Endodermal cell (in vitro differentiated cells): ENCODE results near the gene GALNT9. TPM values are rescaled to one million over a fixed set of nuclear protein-coding genes. Genes with fewer than 3 reads are reported as not detected.

Experiments
- DNase-seq: peaks from one replicate; pipeline ENCODE4 v3.0.0-alpha.2; 2017
- H3K27ac ChIP-seq: 2 replicates; pipeline ENCODE4 v1.5.1; 2013; ENCODE audit warnings: mild to moderate bottlenecking, low read depth, low read length, moderate library complexity
- H3K27me3 ChIP-seq: 2 replicates; pipeline ENCODE4 v1.6.1; 2013; ENCODE audit warnings: mild to moderate bottlenecking, low read length, moderate library complexity; ENCODE audit not compliant: insufficient read depth, control insufficient read depth, poor library complexity, severe bottlenecking
- H3K36me3 ChIP-seq: 2 replicates; pipeline ENCODE4 v1.7.0; 2013; ENCODE audit warnings: mild to moderate bottlenecking, low read length, moderate library complexity; ENCODE audit not compliant: control insufficient read depth, insufficient read depth
- H3K4me1 ChIP-seq: one replicate; pipeline ENCODE4 v1.7.0; 2013; ENCODE audit warnings: low read length; ENCODE audit not compliant: control insufficient read depth, insufficient read depth
- H3K4me3 ChIP-seq: 2 replicates; pipeline ENCODE4 v1.5.1; 2013; ENCODE audit warnings: mild to moderate bottlenecking, low read length, moderate library complexity
- H3K9ac ChIP-seq: 2 replicates; pipeline ENCODE4 v1.6.1; 2013; ENCODE audit warnings: mild to moderate bottlenecking, low read length, moderate library complexity; ENCODE audit not compliant: poor library complexity, severe bottlenecking; ENCODE audit errors: extremely low read depth
- H3K9me3 ChIP-seq: 2 replicates; pipeline ENCODE4 v1.6.1; 2013; ENCODE audit warnings: mild to moderate bottlenecking, low read length, moderate library complexity; ENCODE audit not compliant: control insufficient read depth
- H3K27ac Mint-ChIP-seq: 2 replicates; pipeline ENCODE4 v1.8.0; 2020; ENCODE audit warnings: mixed read lengths
- H3K27me3 Mint-ChIP-seq: 2 replicates; pipeline ENCODE4 v1.8.0; 2021; ENCODE audit warnings: mild to moderate bottlenecking, mixed read lengths; ENCODE audit not compliant: insufficient read depth
- H3K36me3 Mint-ChIP-seq: 2 replicates; pipeline ENCODE4 v1.8.0; 2020; ENCODE audit warnings: low read depth, mixed read lengths
- H3K4me1 Mint-ChIP-seq: 2 replicates; pipeline ENCODE4 v1.8.0; 2020; ENCODE audit warnings: mixed read lengths
- H3K4me3 Mint-ChIP-seq: 2 replicates; pipeline ENCODE4 v1.8.0; 2020; ENCODE audit warnings: mild to moderate bottlenecking, moderate library complexity, mixed read lengths
- H3K9me3 Mint-ChIP-seq: 2 replicates; pipeline ENCODE4 v1.8.0; 2020; ENCODE audit warnings: mild to moderate bottlenecking, mixed read lengths
- CTCF ChIP-seq: fragments of 200-600 bp; sonication (generic); conservative IDR thresholded peaks from 2 replicates; pipeline ENCODE4 v1.5.0; 2021; ENCODE audit warnings: antibody characterized with exemption, mild to moderate bottlenecking
- WGBS, 2 experiments: methylation state at CpG; one replicate each; pipeline versions ENCODE4 v1.1.5 to v1.1.7; 2013; ENCODE audit warnings: missing lambda C conversion rate in 2 of 2, mixed read lengths in 1 of 2; ENCODE audit not compliant: insufficient coverage in 1 of 2, insufficient read length in 1 of 2; 5-methylcytosine and 5-hydroxymethylcytosine counted together
- total RNA-seq, 2 donors: library from RNA; stranded (reverse); fragmentation: NEBNext Ultra II Directional in 1 of 2; extraction: Animal tissue kit (Norgen Biotek cat#: 25700) in 1 of 2; gene quantifications; 2 replicates in 1 of 2; 3 replicates in 1 of 2; pipeline ENCODE4 v1.2.1, GENCODE V29; 2021

The GALNT9 gene
- total RNA-seq, 2 donors from 2014 or later: 0.13 TPM; not detected in 1

- Mint-ChIP-seq H3K4me3 (no peak overlapping the region), H3K27me3 (peaks cover 26% of the 10 kb centered on the region), H3K27ac (no peak overlapping the region), H3K36me3 (no peaks in the 10 kb centered on the region), H3K4me1 (no peaks in the 10 kb centered on the region), H3K9me3 (peaks cover 2% of the 10 kb centered on the region)
- no peak overlapping the region for H3K9ac ChIP-seq
- H3K27me3 ChIP-seq: no peaks in the 10 kb centered on the region
- no peak overlapping the region for H3K4me3 ChIP-seq
- no peak overlapping the region for H3K27ac ChIP-seq
- no peak for TF ChIP-seq CTCF
- H3K36me3 ChIP-seq: no peaks in the 10 kb centered on the region
- no peaks in the 10 kb centered on the region for H3K4me1 ChIP-seq
- H3K9me3 ChIP-seq: no peaks in the 10 kb centered on the region
- DNase-seq: no peak
- 87 to 91% methylated on average over 10 to 17 of the region's 17 CpGs for WGBS, 2 experiments
These were observed 160.0 kb downstream of the GALNT9 start for GRCh38 chr12:132169376-132169775.

GRCh38 chr12:132168311-132169031 is 160.9 kb downstream of the GALNT9 start:
- 89 to 98% methylated on average over 7 to 31 of the region's 31 CpGs for WGBS, 2 experiments
- H3K27ac Mint-ChIP-seq: no peak overlapping the region

GRCh38 chr12:132167611-132168310 is 161.6 kb downstream of the GALNT9 start:
- Histone ChIP-seq H3K27ac (no peak overlapping the region), H3K9me3 (no peaks in the 10 kb centered on the region), H3K36me3 (no peaks in the 10 kb centered on the region), H3K4me1 (no peaks in the 10 kb centered on the region), H3K9ac (no peak overlapping the region), H3K4me3 (no peak overlapping the region), H3K27me3 (no peaks in the 10 kb centered on the region)
- Mint-ChIP-seq H3K4me3 (no peak overlapping the region), H3K27me3 (peaks cover 23% of the 10 kb centered on the region), H3K27ac (no peak overlapping the region), H3K9me3 (peaks cover 2% of the 10 kb centered on the region), H3K4me1 (no peaks in the 10 kb centered on the region), H3K36me3 (no peaks in the 10 kb centered on the region)
- DNase-seq: no peak
- 88 to 92% methylated on average over 26 to 30 of the region's 30 CpGs for WGBS, 2 experiments
- TF ChIP-seq CTCF: no peak

More at GRCh38 chr12:132168311-132169031, 160.9 kb downstream of the GALNT9 start:
- H3K9ac ChIP-seq: no peak overlapping the region
- no peak for TF ChIP-seq CTCF
- no peaks in the 10 kb centered on the region for H3K4me1 ChIP-seq
- H3K4me3 ChIP-seq: no peak overlapping the region
- H3K4me3 Mint-ChIP-seq: no peak overlapping the region
- H3K9me3 Mint-ChIP-seq: peaks cover 2% of the 10 kb centered on the region
- H3K27me3 Mint-ChIP-seq: peaks cover 27% of the 10 kb centered on the region
- H3K27ac ChIP-seq: no peak overlapping the region
- no peaks in the 10 kb centered on the region for H3K4me1 Mint-ChIP-seq
- no peaks in the 10 kb centered on the region for H3K27me3 ChIP-seq
- no peaks in the 10 kb centered on the region for H3K9me3 ChIP-seq
- DNase-seq: no peak
- H3K36me3 Mint-ChIP-seq: no peaks in the 10 kb centered on the region
- H3K36me3 ChIP-seq: no peaks in the 10 kb centered on the region
